Activated CD8-positive, alpha-beta memory T cell treated with anti-CD3 and anti-CD28 coated beads for 4 hours (primary cell): ENCODE data around the gene UFD1.
A peak's percentile ranks its signal among the peaks of the same experiment; 100 is the strongest.

ENCODE experiments used
- DNase-seq, 2 donors: peaks; one replicate each; pipeline ENCODE4 v3.0.0-alpha.2; 2020; ENCODE audit warnings: low read depth in 2 of 2

UFD1 gene

DNA sequence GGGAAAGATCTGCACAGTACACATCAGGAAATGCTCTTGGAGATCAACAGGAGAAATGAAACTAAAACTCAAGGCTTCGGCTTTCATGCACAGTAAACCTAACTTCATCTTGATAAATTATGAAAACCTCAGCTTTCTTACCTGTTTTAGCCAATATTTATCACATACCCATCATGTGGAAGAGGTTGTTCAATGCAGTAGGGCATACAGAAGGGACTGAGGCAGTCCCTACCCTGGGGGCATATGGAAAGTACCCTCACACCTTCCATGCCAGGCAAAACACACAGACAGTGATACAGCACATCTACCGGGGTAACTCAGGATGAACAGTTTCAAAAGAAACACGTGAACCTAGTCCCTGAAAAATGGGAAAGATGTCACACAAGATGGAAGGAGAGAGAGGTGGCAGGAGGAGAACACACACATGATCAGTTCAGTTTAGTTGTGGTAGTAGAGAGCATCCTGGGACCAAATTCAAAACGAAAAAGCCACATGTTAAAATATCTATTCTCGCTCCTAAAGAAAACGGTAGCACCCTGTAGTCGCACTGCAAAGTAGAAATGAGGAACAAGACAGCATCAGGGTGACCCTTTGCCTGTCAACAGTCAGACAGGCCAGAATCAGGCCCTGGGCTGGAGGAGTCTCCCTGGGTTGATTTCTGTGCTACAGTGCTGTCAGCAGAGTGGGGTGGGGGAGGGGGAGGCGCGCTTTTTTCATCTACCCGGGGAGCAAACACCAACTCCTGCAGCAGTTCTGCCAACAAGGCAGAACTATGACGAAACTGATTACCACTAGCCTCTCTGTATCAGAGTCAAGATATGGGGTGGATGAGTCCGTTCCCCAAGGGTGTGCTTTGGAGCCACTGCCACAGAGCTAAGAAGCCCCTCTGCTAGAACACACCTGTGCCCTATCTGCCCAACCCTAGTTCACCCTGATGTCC is 48.8 kb downstream of the UFD1 start:
- DNase-seq, result no peak

DNA sequence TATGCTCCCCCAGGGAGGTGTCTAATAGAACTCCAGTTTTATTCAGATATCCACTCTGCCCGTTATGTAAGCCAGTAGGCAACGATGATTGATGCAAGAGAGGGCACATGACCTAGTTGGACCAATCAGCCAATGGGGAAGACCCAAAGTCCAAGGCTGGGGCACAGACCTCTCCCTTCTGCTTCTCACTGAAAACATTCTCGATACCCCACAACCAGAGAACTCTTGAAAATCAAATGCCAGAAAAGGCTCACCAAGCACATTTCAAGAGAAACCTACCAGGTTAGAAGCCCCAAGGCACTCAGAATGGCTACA is 54.9 kb downstream of the UFD1 start:
- DNase-seq, result no peak

DNA sequence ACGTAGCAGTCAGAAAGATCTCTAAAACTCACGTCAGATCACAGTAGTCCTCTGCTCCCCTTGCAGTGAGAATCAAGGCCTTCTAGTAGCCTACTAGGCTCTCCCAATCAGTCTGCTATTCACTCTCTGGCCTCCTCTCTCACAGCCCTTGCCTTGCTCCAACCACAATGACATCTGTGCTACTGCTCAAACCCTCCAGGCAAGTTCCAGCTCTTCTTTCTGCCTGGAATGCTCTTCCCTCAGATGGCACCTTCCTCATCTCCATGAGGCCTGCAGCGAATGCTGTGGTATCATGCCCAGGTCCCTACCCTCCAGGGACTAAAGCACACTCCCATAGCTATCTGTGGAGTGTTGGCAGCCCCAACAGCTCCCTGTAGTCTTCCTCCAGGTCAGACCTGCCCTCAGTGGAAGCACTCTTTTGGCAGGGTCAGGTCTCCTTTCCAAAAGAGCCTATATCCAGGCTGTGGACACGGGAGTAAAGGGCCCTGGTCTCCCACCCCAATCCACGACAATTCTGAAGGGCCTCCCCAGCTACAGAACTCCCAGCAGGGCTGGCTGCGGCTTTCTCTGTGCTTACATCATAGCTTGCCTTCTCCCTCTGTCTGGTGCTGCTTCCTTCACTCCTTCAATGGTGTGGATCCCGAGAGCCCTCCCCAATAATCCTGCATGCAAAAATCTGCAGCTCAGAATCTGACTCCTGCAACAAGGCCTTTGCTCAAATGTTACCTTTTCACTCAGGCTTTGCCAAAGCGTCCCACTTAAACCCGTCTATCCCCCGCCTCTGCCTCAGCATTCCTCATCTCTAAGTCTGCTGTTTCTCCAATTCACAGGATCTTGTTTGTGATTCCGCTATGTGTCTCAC is 56.3 kb downstream of the UFD1 start:
- no peak for DNase-seq

GRCh38 chr22:19420321-19420720 is 58.7 kb downstream of the UFD1 start:
- DNase-seq, result no peak

DNA sequence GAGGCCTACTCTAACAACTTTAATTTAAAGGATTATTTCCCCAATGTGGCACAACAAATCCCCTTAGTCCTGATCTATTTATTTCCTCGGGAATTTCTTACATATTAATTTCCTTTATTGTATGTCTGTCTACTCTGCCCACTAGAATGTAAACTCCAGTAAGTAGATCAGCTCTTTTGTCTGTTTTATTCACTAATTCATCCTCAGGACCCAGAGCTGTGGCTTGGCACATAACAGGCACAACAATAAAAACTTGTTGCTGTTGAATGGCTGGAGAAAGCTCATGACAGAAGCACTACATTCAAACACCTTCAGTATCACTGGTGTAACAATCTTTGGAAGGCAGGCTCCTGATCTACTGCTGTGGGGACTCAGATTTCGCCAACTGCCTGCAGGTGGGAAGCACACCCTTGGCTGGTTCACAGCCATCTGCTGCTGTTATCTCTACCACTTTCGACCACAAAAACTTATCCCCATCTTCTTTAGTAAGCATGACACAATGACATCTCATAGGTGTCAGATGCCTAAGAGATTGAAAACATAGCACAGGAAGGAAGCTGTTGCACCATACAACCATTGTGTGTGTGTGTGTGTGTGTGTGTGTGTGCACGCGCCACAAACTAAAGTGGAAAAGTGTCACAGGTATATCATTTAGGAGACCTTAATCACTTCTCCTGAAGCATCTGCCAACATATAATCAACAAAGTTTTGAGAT is 59.4 kb downstream of the UFD1 start:
- peak in 1 of 2 donors; percentile 22 for DNase-seq

- no peak for DNase-seq
These were observed 59.9 kb downstream of the UFD1 start for GRCh38 chr22:19419086-19419463.

- no peak for DNase-seq
These were observed 66.1 kb downstream of the UFD1 start for GRCh38 chr22:19412923-19413322.

DNA sequence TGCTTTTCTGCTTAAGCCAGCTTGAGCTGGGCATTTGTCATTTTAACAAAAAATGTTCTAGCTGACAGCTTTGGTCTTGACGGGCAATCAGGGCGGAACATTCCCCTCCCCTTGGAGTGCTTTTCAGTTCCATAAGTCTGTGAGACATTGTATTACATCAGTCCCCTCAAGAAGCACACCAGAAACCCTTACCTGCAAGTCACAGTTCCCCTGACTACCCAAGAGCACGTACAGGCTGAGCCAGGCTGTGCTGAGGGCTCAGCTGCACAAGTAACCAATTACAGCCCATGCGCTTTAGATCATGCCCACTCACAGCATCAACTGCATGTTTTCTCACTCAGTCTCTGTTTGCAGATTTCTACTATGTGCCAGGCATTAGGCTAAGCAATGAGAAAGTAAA is 66.5 kb downstream of the UFD1 start:
- no peak for DNase-seq

DNA sequence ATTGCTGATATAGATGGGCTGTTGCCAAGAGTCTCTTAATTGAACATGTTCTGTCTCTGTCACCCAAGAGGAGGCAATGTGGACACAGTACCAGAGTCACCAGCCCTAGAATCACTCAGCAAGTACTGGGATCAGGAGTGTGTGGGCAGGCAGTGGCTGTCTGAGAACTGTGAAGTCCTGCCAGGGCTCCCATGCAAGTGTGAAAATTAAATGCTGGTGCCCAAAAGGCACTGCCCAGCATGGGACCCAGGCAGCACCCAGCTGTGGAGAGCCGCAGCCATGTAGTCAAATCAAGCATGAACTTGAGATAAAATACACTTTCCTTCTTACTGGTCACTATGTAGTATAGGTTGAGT is 67.3 kb downstream of the UFD1 start:
- no peak for DNase-seq

DNA sequence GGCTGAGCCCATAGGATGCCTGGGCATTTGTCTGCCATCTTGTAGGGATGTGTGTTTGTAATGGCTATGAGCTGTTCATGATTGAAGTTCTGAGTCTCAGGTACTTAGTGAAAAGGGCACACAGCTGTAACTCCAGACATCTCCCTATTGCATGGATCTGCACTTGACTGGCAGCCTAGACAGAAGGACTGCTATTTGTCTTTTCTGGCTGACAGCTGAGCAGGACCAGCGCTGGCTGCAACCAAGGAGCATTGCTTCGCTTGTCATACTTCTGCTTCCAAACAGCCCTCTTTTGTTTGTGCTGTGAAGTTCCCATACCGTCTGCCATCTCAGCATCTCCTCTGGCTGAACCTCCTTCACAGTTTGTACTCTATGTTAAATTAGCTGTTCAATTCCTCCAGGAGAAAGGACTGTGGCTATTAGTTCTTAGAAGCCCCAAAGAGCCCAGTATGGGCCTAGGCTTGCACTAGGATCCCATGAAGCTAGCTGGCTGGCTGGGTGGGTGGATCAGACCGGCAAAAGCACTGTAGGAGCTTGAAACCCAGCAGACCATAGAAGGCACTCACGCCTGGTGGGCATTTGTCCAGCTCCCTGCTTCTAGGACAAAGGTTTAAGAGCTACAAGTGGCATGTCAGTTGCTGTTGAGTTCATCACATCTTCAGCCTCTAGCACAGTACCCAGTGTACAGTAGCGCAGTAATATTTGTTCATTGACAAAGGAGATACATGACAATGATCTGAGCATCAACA is 67.9 kb downstream of the UFD1 start:
- DNase-seq, result no peak

DNA sequence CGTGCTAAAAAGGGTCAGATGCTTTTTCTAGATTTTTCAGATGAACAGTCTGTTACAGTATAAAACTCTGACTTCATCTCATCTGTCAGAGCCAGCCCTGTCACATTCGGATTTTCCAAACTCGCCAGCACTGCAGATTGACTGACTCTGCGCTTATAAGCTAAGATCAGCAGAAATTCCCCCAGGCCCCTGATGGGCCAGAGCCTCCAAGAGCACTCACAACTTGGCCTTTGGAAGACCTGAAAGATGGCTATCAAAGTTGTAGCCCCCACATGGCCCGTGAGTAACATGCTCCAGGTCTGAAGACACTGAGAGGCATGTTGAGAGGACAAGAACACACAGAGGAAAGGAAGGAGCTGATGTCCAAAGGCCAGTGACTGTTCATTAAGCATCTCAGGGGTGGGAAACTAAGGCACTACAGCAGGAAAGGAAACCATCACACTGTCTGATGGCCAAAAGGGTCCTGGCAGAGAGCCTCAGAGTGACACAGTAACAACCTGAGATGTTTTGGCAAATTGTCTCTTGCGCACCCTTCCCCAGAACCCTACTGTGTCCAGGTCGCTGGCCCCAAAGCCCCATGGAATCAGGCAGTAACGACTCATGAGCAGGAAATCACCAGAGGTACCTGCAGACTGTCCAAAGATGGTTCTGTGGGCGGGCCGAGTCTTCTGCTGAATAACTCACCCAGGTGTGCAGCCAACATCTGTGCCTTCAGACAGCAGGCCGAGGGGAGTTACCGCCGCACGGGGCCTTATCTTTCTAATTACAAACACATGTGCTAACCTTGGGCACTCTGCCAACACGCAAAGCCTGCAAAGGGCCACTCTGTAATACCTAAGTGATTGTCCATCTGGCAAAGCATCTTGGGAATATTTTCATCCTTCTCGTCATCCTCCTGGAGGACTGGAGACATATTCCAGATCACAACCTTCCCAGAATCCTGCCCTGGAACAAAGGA is 71.1 kb downstream of the UFD1 start:
- no peak for DNase-seq

- DNase-seq, result no peak
These were observed 72.1 kb downstream of the UFD1 start for GRCh38 chr22:19406846-19407245.

GRCh38 chr22:19406281-19406811 is 72.6 kb downstream of the UFD1 start:
- no peak for DNase-seq

GRCh38 chr22:19405652-19406051 is 73.3 kb downstream of the UFD1 start:
- DNase-seq, result no peak

DNA sequence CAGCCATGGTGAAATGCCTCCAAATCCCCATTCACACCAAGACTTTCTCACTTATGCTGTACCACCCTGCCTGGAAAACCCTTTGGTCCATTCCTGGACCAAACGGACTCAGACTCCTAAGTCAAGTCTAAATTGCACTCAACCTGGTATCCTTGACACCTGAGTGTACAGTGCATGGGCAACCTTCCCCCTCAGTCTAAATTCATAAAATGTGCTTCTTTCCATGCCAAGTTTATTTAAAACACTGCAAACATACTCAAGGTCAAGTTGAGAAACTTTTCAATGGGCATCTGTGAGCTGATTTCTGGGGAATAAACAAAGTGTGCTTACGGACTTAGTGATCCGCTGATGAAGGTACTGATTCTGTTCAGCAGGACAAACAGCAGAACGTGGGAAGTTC is 73.9 kb downstream of the UFD1 start:
- DNase-seq, result no peak

DNA sequence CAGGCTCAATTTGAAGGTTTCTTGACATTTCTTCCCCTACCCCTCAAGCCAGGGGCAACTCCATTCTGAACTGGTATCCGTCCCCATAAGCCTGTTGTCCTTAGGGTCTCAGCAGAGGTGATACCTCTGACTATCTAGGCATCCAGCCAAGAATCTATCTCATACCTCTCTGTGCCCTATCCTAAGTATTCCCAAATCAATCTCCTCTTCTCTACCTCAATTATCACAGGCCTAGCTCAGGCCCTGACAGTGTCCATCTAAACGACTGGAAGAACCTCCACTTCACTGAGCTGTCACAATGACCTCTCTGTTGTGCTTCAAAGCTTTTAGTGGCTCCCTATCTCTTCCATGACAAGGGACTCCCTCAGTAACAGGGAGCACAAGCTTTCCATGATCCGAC is 74.3 kb downstream of the UFD1 start:
- DNase-seq, result no peak

DNA sequence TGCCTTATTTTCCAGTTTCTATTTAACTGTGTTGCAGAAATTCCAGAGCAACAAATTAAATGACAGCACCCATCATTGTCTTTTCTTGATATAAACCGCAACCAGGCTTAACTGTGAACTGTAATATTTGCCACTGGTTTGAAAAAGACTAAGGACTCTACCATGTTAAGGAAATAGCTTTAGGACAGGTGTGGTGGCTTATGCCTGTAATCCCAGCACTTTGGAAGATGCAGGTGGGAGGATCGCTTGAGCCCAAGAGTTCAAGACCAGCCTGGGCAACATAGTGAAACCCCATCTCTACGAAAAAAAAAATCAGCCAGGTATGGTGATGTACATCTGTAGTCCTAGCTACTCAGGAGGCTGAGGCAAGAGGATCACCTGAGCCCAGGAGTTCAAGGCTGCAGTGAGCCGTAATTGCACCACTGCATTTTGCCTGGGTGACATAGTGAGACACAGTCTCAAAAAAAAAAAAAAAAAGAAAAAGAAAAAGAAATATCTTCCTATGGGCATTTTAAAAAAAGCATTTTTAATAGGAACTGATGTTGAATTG is 76.3 kb downstream of the UFD1 start:
- no peak for DNase-seq

- no peak for DNase-seq
These were observed 77.5 kb downstream of the UFD1 start for GRCh38 chr22:19401483-19401882.

- no peak for DNase-seq
These were observed 78.1 kb downstream of the UFD1 start for GRCh38 chr22:19400881-19401280.
